ENCODE measurements around the gene RAD54L.

DNA sequence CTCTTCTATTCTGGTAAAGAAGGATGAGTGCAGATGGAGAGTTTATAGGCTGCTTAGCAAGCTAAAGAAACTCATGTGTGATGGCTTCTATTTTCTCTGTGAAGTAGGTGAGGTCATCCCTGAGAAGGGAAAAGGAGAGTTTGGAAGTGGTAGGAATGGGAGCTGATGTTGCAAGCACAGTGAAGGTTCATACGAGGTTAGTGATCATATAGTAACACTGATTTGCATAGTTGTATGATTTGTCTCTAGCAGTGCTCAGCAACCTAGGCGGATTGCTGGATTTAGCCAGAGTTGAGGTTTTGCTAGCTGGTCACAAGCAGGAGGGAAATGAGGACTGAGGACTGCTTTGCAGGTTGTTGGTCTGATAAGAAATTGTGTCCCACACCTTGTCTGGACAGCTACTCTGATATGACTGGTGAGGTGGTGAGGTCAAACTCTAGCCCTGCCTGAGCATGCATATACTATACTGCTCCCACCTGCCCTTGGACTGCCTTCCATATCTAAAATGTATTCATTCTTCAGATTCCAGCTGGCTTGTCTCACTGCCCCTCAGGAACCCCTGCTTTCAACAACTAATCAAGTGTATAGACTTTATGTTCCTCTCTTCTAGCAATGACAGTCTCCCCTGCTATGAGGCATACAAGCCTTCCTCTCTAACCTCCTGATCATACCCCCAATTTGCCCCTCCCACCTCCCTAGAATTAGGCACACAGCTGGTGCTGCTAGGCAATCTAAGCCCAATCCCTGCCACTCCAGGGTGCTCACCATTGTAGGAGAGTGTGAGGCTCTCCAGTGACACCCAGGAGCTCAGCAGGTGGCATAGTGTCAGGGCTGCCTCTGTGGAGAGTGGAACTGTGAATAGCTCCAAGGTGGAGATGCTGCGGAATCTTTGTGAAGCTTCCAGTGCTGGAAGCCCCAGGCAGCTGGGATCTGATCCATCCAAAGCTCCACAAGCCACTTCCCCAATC lies 37.3 kb downstream of the RAD54L start:
- TF ChIP-seq, protein P1, sequence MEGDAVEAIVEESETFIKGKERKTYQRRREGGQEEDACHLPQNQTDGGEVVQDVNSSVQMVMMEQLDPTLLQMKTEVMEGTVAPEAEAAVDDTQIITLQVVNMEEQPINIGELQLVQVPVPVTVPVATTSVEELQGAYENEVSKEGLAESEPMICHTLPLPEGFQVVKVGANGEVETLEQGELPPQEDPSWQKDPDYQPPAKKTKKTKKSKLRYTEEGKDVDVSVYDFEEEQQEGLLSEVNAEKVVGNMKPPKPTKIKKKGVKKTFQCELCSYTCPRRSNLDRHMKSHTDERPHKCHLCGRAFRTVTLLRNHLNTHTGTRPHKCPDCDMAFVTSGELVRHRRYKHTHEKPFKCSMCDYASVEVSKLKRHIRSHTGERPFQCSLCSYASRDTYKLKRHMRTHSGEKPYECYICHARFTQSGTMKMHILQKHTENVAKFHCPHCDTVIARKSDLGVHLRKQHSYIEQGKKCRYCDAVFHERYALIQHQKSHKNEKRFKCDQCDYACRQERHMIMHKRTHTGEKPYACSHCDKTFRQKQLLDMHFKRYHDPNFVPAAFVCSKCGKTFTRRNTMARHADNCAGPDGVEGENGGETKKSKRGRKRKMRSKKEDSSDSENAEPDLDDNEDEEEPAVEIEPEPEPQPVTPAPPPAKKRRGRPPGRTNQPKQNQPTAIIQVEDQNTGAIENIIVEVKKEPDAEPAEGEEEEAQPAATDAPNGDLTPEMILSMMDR (conservative IDR thresholded peaks at IDR 0.05; ENCODE audit: low read depth, low read length) = no peak
- no peak for TF ChIP-seq EZH2 (IDR thresholded peaks at IDR 0.05; ENCODE audit: borderline replicate concordance, low read depth, low read length, poor library complexity, severe bottlenecking)

All from A673 (cell line).